GM18519 (cell line): ENCODE results near the gene U2AF2.
"Not testable (repeated sequence)": the region's sequence is repeated elsewhere in the genome, so short reads cannot be mapped to it uniquely, and the experiment has no call there.

Source experiments
- ATAC-seq: cut with Tn5 transposase; IDR thresholded peaks from one replicate; pipeline ENCODE4 v1.9.1; 2021; ENCODE audit warnings: mild to moderate bottlenecking, moderate library complexity; ENCODE audit not compliant: unreplicated experiment, low FRiP score

The U2AF2 gene

DNA sequence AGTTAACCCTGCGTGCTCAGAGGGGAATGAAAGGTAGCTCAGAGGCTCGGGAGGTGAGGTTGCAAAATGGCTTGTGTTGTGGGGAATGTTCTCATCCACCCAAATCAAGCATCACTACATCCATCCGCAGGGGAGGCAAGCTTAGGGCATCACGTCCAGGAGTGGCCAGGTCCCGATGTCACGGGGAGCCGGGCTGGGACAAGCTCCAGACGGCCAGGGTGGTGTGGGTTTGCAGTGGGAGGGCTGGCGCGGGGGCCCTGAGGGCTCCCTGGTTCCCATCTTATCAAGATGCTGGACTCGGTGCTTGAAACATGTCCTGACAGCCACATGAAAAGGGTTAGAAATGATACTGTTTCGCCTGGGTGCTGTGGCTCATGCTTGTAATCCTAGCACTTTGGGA lies 46.0 kb downstream of the U2AF2 start:
- ATAC-seq = no peak

- no peak for ATAC-seq
These were observed 47.3 kb downstream of the U2AF2 start for GRCh38 chr19:55702131-55702627.

GRCh38 chr19:55703790-55704215 lies 49.0 kb downstream of the U2AF2 start:
- ATAC-seq = no peak

DNA sequence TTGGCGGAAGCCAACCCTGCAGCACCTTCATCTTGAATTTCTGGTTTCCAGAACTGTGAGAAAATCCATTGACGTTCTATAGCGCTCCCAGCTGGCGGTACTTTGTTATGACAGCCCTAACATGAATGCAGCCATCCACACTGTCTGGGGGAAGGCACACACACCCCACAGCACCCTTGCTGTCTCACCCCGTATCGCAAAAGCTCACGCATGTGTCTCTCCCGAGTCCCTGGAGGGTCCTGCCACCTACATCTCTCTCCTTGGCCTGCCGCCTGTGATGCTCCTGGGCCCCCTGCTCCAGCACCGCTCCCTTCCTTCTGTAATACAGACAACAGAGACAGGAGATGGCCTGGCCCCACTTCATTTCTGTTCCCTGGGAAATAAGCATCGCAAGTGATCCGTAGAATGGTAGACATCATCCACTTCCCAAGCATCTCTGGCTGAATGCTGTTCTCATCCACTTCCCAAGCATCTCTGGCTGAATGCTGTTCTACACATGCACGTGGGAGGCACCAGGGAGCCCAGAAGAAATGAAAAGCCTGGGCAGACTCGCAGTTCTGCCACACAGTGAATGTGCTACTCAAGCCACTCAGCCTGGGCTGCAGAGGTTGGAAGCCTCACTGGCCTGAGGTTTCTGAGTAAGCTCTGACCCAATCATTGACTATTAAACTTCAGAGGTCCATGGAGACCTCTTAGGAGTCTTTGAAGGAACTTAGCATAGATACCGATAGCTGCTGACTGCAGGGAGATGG lies 49.8 kb downstream of the U2AF2 start:
- no peak for ATAC-seq

GRCh38 chr19:55705972-55706371 lies 51.1 kb downstream of the U2AF2 start:
- ATAC-seq = no peak

DNA sequence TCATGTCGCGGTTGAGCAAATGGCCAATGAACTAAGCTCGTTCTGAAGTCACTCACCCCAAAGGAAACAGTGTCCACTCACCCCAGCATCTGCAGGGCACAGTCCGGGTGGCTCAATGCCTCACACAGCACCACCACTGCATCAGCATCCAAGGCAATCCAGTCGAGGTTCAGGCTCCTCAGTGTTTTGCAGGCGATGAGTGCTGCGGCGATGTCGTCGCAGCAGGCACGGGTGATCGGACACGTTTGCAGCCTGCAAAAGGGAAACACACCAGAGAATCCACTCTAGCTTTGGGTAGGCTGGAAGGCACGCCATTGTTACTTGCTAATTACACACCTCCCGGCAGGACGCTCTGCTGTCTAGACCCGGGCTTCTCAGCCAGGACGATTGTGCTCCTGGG lies 56.9 kb downstream of the U2AF2 start:
- ATAC-seq = no peak

GRCh38 chr19:55712804-55713631 lies 58.2 kb downstream of the U2AF2 start:
- no peak for ATAC-seq

DNA sequence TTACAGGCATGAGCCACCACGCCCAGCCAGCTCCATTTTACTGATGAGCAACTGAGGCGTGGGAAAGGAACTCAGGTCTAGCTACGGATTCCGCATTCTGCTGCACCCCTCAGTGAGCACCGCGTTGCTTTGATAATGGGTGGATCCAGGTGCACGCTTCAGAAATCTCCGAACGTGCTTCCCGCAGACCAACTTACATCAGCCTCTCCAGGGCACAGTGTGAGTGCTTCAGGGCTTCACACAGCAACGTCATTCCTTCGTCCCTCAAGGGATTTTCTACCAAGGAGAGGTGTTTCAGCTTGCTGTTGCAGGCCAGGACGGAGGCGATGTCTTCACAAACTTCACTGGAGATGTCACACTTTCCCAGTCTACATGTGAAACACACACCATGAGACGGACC lies 61.7 kb downstream of the U2AF2 start:
- no peak for ATAC-seq

GRCh38 chr19:55717251-55717650 lies 62.4 kb downstream of the U2AF2 start:
- no peak for ATAC-seq

- ATAC-seq = not testable (repeated sequence)
These were observed 63.3 kb downstream of the U2AF2 start for GRCh38 chr19:55717879-55718711.

GRCh38 chr19:55720214-55720746 lies 65.4 kb downstream of the U2AF2 start:
- no peak for ATAC-seq

DNA sequence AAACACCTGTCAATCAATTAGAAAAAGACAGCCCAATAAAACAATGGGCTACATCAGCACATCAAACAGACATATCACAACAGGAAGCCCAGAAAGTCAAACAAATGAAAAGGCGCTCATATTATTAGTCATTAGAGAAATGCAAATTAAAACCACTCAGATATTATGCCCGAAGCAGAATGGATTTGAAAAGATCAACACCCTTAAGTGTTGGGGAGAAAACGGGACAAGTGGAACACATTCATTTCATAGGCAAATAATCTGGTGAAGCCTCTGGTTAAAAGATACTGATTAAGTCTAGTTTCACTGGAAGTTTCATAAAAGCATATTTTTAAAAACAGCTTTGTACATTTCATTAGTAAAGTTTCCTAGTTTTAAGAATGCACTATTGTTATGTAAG lies 66.0 kb downstream of the U2AF2 start:
- no peak for ATAC-seq

DNA sequence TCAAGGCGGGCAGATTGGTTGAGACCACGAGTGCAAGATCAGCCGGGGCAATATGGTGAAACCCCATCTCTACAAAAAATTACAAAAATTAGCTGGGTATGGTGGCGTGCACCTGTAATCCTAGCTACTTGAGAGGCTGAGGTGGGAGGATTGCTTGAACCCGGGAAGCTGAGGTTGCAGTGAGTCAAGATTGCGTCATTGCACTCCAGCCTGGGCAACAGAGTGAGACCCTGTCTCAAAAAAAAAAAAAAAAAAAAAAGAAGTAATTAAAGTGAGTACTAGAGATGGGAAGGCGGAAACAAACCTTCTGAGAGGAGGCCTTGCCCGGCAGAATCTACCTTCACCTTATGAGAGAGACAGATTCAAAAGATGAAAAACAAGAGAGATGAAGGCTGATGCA lies 68.7 kb downstream of the U2AF2 start:
- ATAC-seq = no peak
